ENCODE data around the gene TRNT1.
A peak's percentile ranks its signal among the peaks of the same experiment; 100 is the strongest.

Gene TRNT1

GRCh38 chr3:3179407-3180094 lies 52.8 kb downstream of the TRNT1 start, which contains the start of gene CRBN:
TSS of gene CRBN (minus strand) at chr3:3179691. CDS start at chr3:3179687, 4 bp downstream.
- peak; percentile 75 to 77 for DNase-seq

DNA sequence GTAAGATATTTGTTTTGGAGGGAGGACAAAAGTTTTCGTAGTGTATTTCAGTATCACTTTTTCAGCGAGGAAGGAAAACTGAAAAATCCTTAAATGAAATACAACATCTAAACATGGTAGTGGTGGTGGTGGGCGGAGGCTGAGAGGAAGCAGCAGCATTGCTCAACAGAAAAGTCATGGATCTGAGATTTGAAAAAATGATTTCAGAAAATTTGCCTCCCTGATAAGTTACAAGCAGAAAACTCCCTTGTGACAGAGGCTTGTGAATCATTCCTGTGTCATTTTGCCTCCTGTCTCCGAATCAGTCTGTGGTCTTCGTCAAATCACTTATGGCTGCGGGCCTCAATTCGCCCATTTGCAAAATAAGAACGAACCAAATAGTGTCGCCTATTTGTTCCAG lies 53.7 kb downstream of the TRNT1 start:
- DNase-seq, result no peak

DNA sequence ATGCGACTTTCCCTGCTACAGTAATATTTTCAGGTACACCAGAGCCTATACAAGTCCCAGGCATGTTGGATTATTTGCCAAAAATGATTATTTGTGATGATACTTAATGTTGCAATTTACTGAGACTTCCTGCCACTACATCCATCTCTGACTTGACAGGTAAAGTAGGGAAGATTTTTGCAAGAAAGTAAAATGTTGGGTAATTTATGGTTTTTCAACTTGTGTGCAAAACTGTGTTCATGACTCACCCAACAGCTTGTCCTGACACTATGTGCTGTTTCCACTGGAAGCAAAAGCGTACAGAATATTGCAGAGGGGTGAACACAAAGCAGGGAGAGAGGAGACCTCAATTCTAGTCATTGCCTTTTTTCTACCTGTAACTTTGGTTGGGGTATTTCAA lies 58.1 kb downstream of the TRNT1 start:
- DNase-seq, result no peak

DNA sequence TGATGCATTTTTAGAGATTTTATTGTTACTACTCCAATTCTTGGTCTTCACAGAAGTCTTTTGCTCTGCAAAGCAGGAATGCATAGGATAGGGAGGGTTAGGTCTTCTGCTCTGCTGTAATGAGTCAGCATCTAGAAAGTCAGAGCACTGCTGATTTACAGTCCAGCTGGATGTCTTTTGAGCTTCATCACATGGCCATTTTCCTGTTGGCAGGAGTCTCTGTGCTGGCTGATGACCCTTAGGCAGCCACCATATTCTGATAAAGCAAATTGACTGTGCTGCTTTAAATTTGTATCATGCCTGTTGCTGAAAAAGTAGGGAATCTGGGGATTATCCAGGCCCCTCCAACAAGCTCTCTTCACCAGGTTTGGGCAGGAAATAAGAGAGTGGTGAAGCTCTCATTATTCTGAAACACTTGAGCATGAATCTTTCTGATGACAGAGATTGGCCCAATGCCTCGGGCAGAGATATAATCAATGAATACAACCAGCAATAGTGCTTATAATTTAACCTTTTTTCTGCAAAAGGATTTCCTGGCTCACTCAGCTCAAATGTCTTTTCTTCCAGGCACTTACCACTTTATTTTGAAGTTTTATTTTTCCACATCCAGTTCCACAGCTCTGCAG lies 62.5 kb downstream of the TRNT1 start:
- no peak for DNase-seq

DNA sequence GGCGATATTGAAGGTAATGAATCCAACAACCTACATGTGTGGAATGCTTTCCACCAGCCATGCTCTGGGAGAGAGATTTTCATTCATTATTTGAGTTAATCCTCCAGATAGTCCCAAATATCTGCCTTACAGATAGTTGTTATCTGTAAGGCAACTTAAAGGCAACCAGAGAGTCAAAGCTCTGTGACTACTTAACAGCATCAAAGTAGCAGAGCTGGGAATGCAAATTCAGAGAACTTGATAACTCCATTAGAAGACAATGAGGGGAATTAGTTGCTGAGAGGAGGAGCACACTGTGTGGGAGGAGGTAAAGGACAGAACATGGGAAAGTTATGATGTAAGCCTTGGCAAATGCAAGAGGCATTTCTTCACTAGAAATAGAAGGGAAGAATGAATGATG lies 63.2 kb downstream of the TRNT1 start:
- no peak for DNase-seq

- DNase-seq, result no peak
Measured at GRCh38 chr3:3191675-3192285, 65.0 kb downstream of the TRNT1 start.

DNA sequence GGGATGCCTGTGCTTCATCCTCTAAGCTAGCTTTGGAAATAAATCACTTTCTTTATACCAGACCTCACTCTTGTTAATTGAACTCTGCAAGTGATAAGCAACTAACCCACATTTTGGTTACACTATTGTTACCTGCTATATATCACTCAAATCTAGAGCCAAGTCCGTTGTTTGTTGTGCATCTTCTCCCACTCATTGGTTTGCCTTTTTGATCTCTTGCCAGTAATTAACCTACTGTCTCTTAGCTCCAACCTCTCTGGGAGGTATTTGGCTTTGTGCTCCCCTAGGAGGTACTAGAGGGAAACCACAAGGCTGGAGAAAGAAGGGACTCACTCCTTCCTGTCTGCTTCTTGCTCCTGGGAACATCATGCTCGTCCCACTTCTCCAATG lies 65.5 kb downstream of the TRNT1 start:
- no peak for DNase-seq

DNA sequence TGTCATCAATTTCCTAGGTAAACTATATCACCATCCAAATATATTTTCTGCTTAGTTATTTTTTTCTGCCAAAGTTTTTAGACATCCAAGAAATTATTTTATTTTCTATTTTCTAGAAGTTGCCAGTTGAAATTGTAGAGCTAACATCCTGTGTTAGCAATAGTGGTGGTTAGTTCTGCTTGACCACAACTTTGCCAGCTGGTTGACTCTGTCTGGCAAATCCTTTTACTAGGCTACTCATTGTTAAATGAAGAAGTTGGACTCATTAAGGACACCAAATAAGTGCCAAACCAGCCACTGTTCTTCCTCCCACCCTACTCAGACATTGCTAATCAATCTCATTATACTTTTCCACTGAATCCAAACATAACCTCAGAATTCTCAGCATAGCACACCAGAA lies 68.1 kb downstream of the TRNT1 start:
- no peak for DNase-seq

DNA sequence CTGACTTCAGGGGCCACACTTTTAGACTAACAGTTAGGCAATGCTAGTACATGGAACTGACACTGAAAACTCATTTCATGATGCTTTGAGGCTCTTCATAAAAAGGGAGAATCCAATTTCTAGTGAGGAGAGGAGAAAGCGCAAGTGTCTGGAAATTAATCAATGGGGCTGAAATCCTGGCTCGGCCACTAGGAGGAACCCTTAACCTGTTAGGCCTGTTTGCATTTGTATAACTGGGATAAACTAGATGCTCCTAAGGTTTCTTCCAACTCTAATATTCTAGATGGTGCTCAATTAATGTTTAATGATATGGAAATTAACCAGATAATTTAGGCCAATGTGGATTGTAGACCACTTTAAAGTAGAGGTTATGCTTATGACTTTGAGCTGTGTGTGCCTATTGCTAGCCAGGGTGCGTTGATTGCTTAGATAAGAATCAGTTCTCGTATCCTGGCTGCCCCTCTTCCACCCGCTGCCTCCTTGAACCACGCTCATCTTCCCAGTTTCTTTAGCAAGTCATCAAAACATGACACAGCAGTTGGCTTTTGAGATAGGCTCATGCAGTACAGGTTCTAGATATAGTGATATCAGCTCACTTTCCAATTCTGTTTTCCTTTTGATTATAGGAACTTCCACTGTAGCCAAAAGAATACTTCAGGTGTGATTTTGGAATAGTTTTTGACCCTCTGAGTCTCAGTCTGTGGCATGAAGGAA lies 69.6 kb downstream of the TRNT1 start:
- peak; percentile 4 to 11 for DNase-seq
